ACHN (cell line): ENCODE data around the gene CEP55.
"Not testable (repeated sequence)": the region's sequence is repeated elsewhere in the genome, so short reads cannot be mapped to it uniquely, and the experiment has no call there.

Experiments
- DNase-seq: peaks from one replicate; pipeline ENCODE4 v3.0.0-alpha.2; 2015
- in situ Hi-C: cut with HindIII; loops from 2 replicates; pipeline ENCODE4 v1.10.0; 2017; ENCODE audit warnings: low sequenced_read_pairs, low pct_ligation_motif_present, low pct_unique_long_range_greater_than_20kb

CEP55 gene

DNA sequence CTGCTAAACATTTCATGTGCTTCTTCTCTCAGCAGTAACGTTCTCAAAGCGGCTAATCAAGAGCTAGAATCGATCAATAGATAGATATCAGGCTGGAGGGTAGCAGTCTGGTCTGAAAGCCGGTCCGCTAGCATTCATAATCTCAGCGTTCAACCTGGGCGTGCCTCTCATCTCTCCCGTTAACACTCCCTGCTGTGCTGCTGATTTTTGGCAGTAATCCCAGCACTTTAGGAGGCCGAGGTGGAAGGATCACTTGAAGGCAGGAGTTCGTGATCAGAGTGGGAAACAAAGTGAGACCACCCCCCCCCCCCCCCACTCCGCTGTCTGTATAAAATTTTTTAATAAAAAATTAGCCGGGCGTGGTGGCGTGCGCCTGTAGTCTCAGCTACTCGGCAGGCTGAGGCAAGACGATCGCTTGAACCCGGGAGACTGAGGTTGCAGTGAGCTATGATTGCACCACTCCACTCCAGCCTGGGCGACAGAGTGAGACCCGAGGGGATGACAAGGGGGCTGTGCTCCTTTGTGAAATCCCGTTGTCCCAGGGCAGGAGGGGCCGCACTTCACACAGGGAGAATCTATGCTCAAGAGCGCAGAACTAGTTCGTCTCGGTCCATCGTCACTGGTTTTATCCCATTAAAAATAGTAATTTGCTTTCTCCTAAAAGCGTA lies 624 bp upstream of the CEP55 start:
- in situ Hi-C loops = no loop called here
- DNase-seq = peak; percentile 55

GRCh38 chr10:93498166-93498565 lies 1.8 kb downstream of the CEP55 start:
- in situ Hi-C loops = no loop called here
- DNase-seq = no peak

GRCh38 chr10:93501650-93502049 lies 5.2 kb downstream of the CEP55 start:
- DNase-seq = no peak
- in situ Hi-C loops = loop anchor here (25.0 kb wide), 1 partner anchor 164 kb away; no protein-coding TSS in a partner anchor

DNA sequence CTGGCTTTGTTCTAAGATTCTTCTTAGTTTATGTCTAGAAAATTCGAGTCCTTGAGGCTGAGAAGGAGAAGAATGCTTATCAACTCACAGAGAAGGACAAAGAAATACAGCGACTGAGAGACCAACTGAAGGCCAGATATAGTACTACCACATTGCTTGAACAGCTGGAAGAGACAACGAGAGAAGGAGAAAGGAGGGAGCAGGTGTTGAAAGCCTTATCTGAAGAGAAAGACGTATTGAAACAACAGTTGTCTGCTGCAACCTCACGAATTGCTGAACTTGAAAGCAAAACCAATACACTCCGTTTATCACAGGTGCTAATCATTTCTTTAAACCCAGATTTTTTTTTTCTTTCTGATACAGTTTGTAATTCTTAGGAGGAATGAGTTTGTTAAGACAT lies 6.7 kb downstream of the CEP55 start:
- in situ Hi-C loops = loop anchor here (25.0 kb wide), 1 partner anchor 166 kb away; no protein-coding TSS in a partner anchor

DNA sequence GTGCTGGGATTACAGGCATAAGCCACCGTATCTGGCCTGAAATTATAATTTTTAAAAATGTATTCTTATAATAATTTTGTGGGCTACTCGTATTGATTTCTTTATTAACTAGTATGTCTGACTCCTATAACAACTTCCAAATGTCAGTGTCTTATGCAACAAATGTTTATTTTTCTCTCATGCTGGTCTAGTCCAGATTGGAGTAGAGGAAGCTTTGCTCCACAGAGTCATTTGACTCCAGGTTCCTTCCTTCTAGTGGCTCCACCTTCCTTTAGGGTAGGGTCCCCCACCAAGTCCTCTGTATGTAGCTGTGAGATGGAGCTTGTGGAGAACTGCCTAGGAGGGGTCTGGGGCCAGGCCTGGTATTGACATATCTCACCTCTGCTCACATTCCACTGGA lies 8.7 kb downstream of the CEP55 start:
- in situ Hi-C loops = loop anchor here (25.0 kb wide), 1 partner anchor 168 kb away; no protein-coding TSS in a partner anchor
- DNase-seq = no peak

More for the DNA sequence above, 6.7 kb downstream of the CEP55 start:
- no peak for DNase-seq

DNA sequence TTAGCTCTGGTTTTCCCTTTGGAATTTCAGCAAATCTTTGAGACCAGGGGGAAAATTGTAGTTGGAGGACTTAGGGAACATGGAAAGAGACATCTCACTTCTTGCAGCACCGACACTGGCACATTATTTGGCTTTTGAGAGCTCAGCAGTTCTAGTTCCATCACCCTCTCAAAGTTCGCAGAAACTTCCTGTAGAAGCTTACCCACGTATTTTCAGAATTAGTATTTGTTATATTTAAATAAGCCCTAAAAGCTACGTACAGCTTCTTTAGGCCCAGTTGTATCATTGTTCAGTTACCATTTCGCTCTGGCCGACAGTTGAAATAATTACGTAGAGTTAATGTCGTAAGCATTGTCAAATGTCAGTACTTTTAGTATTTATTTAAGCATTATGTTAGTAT lies 13.4 kb downstream of the CEP55 start:
- in situ Hi-C loops = loop anchor here (25.0 kb wide), 1 partner anchor 173 kb away; no protein-coding TSS in a partner anchor
- no peak for DNase-seq

DNA sequence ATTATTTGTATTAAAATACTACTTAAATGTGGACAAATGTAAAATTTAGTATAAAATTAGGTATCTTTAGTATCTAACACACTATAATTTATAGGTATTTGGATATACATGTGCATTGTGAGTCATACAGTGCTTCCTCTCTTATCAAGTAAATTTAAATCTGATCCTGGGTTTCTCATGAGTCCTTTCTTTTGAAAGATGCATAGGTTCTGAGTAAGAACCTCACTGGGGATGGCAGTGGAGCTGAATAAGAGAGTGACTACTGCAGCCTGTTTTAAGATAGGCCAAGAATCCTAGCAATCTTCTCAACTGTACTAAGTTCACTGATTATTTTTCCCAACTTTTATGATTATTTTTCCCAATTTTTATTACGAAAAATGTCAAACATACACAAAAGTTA lies 16.2 kb downstream of the CEP55 start:
- in situ Hi-C loops = loop anchor here (25.0 kb wide), 1 partner anchor 175 kb away; no protein-coding TSS in a partner anchor
- DNase-seq = no peak

DNA sequence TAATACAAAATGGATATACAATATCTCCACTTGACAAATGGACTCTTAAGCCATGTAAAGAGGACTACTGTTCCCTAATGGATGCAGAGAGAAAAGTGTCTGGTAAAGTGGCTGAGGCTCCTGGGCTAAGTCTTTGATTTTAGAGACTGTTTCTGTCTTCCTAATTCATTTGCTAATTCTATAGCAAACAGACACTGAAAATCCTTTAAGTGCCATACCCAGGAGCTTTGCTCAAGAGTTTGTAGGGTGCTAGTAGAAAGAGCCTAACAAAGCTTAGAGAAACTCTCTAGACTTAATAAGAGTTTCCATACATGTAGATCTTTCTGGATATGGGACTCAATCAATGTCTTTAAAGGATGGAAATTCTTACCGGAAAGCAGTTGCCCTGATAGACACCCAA lies 16.7 kb downstream of the CEP55 start:
- DNase-seq = no peak
- in situ Hi-C loops = loop anchor here (25.0 kb wide), 1 partner anchor 176 kb away; no protein-coding TSS in a partner anchor

- no peak for DNase-seq
- in situ Hi-C loops = loop anchor here (25.0 kb wide), 1 partner anchor 177 kb away; no protein-coding TSS in a partner anchor
Measured at GRCh38 chr10:93514521-93514920, 18.1 kb downstream of the CEP55 start.

DNA sequence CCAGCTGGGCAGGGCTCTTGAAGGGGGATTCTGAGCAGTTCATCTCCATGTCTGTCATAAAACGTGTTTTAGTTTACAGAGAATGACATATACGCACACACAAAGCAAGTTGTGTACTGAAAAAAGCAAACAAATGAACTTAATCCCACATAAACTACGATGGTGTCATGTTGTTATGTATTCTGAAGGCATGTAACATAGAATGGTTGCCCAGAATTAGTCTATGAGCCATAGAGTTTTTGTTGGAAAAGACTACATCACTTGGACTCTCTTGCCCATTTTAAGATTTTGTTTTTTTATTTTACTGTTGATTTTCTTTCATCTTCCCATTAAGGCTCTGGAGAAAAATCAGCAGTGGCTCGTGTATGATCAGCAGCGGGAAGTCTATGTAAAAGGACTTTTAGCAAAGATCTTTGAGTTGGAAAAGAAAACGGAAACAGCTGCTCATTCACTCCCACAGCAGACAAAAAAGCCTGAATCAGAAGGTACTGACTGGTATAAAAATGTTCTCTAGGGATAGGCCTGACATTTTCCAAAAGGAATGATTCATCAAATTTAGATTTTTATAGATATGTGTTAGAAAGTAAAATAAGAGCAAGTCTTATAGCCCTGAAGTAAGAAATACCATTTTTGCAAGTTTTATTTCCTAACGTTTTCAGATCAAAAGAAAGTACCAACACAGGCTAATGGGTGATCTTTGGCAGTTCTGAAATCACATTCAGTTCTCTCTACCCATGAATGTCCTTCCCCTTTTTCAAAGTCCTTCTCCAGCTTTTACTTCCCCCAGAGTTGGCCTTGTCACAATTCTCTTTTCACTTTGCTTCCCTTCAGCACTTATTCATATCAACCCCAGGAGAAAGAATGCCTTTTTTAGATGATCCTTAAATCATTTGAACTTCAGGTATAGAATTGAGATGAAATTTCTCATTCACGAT lies 18.9 kb downstream of the CEP55 start:
- DNase-seq = no peak
- in situ Hi-C loops = loop anchor here (25.0 kb wide), 1 partner anchor 178 kb away; no protein-coding TSS in a partner anchor

GRCh38 chr10:93516006-93516380 lies 19.6 kb downstream of the CEP55 start:
- no peak for DNase-seq
- in situ Hi-C loops = loop anchor here (25.0 kb wide), 1 partner anchor 179 kb away; no protein-coding TSS in a partner anchor

DNA sequence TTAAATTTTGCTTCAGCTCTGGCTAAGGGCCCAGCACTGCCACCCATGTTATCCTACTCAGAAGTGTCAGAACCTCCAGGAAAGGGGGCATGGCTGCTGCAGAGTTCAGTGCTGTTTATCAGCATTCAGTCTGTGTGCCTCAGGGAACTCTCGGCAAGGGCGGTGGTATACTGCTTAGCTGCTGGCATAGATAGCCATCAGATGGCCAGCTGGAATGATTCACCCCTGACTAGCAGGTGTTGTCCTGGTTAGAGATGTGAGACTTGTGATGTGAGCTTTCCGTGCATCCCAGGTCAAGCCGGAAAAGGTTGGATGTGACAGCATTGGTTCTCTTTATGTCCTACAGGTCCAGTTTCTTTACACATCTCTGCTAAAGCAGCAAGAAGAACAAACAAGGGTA lies 22.1 kb downstream of the CEP55 start:
- no peak for DNase-seq
- in situ Hi-C loops = loop anchor here (25.0 kb wide), 1 partner anchor 181 kb away; no protein-coding TSS in a partner anchor

DNA sequence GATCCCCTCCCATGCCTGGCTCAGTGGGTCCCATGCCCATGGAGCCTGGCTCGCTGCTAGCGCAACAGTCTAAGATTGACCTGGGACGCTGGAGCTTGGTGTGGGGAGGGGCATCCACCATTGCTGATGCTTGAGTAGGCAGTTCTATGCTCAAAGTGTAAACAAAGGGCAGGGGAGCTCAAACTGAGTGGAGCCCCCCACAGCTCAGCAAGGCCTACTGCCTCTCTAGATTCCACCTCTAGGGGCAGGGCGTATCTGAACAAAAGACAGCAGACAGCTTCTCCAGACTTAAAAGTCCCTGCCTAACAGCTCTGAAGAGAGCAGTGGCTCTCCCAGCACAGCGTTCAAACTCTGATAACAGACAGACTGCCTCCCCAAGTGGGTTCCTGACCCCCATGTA lies 38.9 kb downstream of the CEP55 start:
- DNase-seq = no peak
- in situ Hi-C loops = no loop called here

- DNase-seq, in situ Hi-C loops: not testable (repeated sequence)
Measured at GRCh38 chr10:93540871-93541270, 44.5 kb downstream of the CEP55 start.

DNA sequence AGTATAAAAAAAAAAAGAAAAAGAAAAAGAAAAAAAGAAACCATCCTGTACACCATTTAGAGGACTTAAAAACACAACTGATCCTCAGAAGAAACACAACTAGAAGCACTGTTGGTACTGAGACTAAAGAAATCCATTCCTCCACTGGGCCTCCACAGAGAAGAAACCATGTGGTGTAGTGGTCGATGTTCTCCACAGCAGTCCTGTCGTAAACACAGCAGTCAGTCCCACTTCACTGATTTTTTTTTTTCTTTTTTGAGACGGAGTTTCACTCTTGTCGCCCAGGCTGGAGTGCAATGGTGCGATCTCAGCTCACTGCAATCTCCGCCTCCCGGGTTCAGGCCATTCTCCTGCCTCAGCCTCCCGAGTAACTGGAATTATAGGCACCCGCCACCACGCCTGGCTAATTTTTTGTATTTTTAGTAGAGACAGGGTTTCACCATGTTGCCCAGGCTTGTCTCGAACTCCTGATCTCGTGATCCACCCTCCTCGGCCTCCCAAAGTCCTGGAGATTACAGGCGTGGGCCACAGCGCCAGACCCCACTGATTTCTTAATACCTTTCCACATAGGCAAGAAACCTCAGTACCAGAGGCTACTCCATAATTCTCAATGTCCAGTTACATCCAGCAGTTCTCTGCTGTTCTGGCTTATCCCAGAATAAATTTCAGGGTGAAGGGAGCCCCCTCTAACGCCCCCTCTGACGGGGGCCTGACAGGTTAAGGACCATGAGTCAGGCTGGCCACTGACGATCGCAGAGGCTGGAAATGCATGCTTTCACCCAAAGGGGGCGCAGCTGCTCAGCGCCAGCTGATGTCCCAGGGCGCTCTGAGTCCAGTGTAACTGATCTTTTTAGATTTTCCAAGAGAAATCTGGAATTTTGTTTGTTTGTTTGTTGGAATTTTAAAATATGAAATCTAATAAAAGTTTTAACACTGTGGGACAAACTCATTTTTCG lies 45.3 kb downstream of the CEP55 start:
- peak; percentile 65 for DNase-seq
- in situ Hi-C loops = no loop called here

DNA sequence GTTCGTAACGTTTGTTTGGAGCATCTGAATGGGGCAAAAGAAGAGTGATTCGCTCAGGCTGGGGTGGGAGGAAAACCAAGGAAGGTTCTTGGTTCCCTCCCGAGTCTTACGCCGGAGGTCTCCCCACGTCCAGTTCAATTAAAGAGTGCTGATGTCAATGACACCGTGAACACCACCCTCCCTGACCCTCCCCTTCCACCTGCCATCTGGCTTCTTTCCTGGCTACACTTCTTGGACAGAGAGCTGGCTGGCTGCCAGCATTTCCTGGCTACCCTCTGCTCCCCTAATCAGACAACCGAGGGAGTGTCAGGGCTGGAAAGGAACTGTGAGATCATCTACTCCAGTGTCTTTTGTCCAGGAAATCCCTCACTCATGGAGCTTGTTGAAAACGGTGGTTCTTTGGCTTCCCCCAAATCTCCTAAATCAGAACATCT lies 46.0 kb downstream of the CEP55 start:
- DNase-seq = no peak
- in situ Hi-C loops = no loop called here

DNA sequence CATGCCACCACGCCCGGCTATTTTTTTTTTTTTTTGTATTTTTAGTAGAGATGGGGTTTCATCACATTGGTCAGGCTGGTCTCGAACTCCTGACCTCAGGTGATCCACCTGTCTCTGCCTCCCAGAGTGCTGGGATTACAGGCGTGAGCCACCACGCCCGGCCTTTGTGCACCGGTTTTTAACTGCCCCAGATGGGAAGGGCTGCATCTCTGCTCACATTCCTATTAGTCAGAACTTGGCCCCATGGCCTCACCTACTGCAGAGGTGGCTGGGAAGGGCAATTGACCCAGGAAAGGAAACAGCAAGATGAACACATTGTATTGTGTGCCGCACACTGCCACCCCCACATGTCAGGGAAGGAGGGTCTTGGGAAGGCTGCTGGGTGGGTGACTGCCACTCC lies 50.6 kb downstream of the CEP55 start:
- DNase-seq, in situ Hi-C loops: not testable (repeated sequence)

GRCh38 chr10:93547522-93547921 lies 51.1 kb downstream of the CEP55 start:
- in situ Hi-C loops = no loop called here
- DNase-seq = no peak
